NCI-H1092 (cell line): Measurements from ENCODE around the gene CCDC157.
A peak's percentile ranks its signal among the peaks of the same experiment; 100 is the strongest.
"Not testable (repeated sequence)": the region's sequence is repeated elsewhere in the genome, so short reads cannot be mapped to it uniquely, and the experiment has no call there.

Source experiments
- DNase-seq: peaks from one replicate; lab custom pipeline; 2025; lab: John Stamatoyannopoulos, UW

The CCDC157 gene

DNA sequence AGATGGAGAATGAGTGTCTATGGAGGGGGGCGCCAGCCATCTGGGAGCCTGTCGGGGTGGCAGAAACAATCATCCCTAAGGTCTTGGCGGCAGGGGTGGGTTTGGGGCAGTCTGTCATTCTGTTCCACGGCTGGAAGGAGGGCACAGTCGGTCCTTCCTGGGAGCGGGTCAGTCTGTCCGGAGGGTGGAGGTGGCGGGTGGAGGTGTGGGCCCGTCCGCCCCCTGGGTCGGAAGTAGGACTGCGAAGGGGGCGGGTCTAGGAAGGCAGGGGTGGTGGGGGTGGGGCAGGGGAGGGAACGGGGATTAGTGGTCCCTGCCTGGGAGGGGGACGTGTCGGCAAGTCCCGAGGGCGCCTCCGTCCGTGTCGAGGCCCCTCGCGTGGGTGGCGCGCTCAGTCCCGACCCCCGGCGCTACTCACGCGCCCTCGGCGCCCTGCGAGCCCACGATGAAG, 30.5 kb upstream of the CCDC157 start:
- DNase-seq, result no peak

DNA sequence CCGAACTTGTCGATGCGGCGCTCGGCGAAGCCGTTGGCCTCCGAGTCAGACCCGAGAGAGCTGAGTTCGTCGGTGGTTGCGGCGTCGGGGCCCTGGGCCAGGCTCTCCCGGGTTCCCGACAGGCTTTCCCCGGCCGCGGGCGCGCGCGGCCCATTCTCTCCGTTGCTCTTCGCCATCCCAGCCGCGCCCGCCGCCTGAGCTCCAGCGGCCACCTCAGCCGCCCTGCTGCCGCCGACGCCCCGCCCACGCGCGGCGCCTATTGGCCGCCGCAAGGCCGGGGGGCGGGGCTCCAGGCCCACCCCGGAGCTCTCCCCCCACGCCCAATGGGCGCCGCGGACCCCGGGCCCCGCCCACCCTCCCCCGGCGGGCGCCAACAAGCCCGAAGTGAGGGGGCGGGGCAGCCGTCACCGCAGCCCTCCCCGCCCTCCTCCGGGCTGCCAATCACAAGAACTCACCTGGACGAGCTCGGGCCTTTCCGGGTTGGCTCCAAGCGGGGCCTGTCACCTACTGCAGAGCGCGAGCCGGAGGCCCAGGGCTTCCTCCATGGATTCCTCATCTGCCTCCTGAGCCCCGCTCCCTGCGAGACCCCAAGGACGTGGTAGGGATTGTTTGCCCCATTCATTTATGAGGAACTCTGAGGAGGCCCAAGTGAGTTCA, 30.0 kb upstream of the CCDC157 start, which contains the start of gene TBC1D10A:
TSS of gene TBC1D10A (minus strand) at position 236 of the 657 bp plus-strand sequence. CDS start at position 176, 60 bp downstream.
- DNase-seq, result peak; percentile 87

DNA sequence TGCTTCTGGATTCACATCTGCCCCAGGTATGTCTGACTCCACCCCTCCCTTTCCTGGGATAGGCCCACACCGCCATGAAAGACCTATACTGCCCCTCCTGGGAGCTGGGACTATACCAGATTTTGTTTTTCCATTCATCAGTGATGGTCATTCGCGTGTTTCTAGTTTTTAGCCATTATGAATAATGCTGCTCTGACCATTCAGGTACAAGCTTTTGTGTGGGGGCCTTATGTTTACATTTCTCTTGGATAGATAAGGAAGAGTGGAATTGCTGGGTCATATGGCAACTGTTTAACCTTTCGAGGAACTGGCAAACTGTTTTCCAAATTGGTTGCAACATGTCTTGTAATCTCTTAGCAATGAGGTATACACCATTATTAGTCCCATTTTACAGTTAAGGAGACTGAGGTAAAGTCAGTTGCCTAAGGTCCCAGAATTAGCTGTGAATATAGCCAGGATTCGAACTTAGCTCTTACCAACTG, 28.9 kb upstream of the CCDC157 start:
- DNase-seq, result no peak

DNA sequence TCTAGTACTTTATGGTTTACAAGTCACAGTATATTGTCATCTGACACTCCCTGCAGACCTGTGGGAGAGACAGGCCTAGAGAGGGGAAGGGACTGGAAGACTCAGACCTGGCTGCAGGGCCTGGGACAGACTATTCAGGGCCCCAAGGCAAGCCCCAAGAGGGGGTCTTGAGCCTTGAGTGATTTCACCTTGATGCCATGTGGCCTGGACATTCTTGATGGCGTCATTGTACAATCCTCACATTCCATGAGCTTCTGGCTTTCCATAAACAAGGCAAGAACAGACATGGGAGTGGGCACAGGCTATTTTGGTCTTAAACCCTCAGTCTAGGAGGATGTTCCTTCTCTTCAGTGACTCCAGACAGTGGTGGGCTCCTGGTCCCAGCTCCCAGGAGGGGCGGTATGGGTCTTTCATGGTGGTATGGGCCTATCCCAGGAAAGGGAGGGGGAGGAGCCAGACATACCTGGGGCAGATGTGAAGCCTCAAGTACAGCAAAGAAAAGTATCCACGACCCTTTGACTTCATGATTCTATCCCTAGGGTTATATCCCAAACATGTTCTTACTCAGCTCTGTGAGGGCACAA, 28.2 kb upstream of the CCDC157 start:
- no peak for DNase-seq

DNA sequence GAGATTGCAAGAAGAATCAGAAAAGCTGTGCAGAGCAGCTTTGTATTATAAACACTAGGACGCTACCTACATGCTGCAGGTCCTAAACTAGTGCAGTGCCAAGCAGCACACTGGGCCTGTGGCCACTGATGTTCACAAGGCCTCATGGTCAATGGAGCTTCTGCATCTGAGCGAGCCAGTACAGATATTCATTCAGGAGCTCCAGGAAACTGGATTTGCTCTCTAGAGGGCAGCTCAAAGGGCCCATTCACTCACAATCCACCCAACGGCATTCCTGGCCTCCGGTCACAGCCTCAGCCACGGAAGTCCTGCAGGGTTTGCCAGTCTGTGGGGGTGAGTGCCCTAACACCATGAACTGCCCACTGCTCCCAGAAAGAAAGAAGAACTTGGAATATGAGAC, 24.3 kb upstream of the CCDC157 start:
- no peak for DNase-seq

DNA sequence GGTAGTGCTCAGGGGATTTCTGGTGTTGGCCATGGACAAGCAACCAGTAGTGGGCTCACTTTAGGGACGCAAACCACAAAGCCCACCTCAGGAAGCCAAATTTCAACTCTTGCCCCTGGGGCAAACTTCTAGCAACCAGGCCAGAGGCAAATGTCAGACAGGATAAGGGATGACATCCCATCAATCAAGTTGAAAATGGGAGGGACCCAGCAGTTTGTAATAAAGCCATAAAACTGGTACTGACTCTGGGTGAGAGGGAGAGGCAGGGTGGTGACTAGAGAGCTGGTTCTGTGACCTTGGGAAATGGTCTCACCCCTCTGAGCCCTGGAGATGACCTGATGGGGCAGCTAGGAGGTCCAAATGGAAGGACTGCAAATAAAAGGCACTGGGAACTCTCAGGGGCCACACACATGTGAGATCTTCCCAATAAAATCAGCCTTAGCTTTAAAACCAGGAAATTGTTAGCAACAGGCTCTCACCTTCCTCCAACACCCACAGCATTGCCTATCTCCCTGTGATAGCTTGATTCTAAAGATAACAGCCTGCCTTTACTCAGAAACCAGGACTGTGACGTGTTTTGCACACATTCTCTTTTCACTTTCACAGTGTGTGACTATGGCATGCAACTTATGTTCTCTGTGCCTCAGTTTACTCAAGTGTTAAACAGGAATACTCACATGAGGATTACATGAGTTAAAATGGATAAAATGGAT, 23.7 kb upstream of the CCDC157 start:
- no peak for DNase-seq

DNA sequence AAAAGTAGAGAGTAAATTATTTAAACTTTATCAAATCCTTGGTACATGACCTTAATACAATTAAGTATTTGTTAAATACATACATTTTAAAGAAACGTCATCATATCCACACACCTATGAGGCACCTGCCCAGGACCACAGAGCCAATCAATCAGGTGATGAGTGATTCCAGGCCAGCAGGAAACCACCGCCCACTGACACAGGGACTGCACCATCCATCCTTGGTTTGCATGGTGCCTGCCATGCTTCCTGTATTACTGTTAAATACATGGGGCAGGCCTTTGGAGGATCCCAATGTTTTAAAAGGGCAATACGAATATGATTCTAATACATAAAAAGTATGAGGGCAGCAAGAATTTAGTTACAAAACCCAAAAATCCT, 23.1 kb upstream of the CCDC157 start:
- DNase-seq, result no peak

DNA sequence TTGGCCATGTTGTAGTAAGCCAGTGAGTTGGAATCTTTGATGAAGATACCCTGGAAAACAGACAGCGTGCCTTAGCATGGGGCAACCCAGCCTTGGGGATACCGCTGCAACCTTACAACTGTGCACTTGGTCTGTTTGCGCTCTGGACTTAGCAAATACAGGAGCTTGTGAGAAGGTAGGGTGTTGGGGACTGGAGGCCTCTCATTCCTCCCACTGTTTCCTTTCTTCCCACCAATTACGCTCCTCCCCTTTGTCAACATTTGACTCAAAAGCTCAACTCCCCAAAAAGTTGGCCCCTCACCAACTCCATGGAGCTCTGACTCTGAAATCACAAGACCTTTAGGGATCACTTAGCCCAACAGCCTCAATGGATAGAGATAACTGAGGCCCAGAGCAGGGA, 22.2 kb upstream of the CCDC157 start:
- DNase-seq, result no peak

DNA sequence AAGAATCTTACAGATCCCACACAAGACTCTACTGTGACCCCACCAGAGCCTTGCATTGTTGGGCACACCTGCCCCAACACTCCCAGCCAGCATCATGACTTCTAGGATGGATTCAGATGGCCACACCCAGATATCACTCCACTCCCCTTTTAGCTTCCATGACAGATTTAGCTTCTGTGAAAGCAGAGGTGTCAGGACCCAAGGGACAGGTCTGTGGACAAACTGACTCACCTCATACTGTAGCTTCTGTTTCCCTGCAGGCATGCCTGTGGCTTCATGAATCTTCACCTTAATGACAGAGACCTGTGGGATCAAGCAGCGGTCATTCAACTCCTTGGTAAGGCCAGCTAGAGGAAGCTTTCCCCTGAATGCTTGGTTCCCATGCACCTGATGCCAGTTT, 21.6 kb upstream of the CCDC157 start:
- no peak for DNase-seq

DNA sequence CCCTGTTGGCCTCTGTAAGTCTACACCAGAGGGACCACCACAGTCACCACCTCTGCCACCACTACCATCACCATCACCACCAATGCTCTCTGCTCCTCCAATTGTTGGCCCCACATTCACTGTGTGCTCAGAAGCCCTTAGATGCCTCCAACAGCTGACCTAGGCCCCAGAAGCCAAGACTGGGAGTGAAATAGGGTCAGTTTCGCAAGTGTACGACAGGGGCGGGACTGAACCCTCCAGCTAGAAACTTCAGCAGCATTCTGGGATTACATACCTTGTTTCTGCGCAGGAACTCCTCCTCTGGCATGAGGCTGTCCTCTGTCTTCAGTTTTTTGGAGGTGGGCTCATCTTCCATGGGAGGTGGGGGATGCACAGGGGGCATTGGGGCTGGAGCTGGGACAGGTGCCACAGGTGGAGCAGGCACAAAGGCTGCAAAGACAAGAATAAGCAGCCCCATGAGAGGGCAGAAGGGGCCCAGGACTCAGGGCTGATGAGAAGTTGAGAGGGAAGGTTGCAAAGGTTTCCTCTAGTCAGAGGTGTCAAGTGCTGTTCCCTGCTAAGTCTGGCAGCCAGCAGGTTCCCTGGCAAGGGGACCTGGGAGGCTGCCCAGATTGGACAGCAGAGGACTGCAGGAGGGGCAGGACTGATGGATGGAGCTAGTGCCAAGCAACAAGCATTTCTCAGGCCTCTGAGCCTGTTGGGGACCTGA, 19.9 kb upstream of the CCDC157 start:
- no peak for DNase-seq

DNA sequence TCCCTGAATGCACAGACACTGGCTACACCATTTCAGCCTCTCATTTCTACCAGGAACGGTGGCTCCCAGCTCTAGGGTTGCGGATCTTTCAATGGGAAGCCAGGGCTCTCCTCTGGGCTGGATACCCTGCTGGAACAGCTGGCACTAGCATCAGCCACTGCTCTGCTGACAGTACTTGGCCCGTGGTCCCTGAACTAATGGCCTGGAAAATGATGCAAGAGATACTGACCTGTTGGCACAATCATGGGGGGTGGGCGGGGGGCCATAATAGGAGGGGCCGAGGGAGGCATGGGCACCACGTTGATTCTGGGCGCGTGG, 19.4 kb upstream of the CCDC157 start:
- no peak for DNase-seq

DNA sequence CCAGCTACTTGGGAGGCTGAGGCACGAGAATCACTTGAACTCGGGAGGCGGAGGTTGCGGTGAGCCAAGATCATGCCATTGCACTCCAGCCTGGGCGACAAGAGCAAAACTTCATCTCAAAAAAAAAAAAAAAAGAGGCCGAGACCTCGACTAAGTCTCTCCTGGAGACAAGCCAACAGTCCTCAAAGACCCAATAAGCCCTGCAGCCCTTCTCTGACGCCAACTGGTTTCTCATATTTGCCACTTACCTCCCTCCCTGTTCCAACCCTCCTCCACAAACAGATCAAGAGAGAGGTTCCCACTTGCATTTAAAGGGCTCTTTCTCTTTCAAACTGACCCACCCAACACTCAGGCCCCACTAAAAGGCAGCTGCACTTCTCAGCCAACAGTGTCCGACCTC, 18.5 kb upstream of the CCDC157 start:
- not testable (repeated sequence) for DNase-seq

DNA sequence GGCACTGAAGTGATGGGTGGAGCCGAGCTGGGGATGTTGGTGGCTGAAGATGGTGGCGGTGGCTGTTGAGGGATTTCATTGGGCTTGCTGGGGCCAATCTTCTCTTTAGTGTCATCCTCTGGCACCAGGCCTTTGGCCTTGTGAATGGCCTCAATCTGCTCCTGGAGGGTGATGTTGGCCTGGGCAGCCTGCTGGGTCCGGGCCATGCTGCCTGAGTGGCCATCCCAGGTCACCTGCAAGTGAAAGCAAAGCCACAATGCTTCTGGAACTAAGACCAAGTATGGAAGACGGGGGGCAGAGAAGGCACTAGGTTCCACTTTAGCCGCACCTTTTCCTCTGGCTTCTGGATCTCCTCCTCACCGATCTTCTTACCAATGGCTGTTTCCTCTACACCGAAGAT, 18.0 kb upstream of the CCDC157 start:
- no peak for DNase-seq

DNA sequence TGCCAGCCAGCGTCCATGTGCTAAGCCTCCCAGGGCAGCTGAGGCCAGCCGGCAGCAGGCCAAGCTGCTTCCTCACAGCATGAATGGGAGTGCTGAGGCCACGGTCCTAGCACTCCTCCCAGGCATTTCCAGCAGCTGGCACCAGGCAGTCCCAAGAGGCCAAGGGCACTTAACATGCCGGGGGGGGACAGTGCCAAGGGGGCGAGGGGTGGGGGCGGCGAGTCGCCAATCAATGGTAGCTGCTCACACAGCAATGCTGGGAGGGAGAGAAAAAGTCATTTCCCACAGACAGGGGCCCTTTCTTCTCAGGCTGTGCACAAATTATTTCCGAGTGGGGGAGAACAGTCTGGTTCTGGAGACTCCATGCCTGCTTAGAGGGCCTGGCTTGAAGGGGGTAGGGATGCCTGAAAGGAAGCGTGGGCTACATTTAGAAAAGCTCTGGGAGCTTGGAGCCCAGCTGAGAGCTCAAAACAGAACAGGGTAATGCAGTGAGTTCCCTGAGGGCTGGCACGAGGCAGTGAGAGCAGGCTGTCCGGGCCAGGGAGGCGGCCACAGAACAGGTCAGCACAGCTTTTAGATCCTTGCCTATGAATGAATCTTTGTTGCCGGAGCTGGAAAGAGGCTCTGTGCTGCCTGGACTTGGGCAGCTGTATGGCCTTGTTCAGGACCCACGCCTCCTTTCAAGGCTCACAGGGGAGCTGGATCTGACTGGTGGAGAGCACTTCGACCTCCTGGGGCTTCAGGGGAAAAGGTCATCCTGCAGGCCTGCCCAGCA, 15.7 kb upstream of the CCDC157 start:
- no peak for DNase-seq

DNA sequence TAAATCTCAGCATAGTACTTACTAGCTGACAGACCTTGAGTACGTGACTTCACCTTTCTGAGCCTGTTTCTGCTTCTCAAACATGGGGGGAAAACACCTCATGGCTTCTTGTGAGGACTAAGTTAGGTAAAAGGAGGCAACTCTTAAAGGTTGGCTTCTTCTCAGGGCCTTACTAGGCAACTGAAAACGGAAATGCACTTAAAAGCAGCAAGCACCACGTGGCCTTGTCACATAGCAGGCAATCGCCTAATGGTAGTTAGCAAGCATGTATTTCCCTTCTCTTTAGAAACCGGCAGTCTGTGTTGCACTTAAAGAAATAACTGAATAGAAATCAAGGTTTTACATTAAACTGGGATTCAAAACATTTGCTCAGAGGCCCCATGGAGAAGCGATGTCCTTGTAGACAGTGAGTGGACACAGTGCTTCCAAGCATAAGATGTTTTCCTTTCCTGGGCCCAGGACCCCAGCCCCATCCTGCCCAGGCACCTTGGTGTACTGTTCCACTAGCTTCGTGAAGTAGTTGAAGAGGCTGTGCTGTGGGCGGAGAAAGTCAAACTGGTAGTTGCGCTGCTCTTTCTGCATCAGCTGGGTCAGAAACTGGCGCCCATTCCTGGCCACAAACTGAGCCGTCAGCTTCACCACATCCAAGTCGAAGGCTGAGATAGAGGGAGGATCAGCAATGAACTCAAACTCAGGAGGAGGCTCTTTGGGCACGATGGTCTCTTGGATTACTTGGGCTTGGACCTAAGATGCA, 12.2 kb upstream of the CCDC157 start:
- no peak for DNase-seq

DNA sequence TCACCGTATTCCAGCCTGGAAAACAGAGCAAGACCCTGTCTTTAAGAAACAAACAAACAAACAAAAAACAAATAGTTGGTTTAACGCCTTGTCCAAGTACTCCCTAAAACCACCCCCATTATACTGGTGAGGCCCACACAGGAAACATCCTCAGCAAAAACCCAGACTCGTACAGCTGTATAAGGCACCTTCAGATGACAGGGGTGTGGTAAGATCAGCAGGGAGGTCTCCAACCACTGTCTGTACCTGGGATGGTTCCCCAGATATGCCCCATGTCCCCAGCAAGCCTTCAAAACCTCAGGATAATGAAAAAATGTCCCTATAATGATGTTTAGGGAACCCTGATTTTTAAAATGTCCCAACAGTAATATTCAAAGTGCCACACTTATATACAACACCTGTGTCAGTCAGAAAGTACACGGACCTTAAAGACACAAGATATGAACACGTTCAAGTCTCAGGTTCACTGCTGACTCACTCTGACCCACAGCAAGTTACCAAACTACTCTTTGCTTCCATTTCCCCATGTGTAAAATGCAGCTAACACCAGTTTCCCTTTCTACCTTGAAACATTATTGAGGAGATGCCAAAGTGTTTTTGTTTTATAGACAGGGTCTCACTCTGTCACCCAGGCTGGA, 9.4 kb upstream of the CCDC157 start:
- no peak for DNase-seq

DNA sequence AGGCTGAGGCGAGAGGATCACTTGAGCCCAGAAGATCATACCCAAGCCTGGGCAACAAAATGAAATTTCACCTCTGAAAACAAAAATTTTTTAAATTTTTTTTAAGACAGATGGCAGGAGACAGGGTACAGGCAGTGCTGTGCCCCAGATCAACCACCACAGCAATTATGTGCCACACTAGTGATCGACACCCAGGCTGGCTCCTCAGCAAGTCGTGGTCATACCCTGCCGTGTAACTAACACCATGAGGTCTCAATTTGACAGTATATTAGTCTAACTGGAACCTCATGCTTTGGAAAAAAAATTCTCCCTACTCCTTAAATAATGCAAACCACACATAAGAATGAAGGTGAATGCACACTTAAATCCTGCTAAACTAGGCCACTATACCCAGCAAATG, 8.4 kb upstream of the CCDC157 start:
- DNase-seq, result no peak

DNA sequence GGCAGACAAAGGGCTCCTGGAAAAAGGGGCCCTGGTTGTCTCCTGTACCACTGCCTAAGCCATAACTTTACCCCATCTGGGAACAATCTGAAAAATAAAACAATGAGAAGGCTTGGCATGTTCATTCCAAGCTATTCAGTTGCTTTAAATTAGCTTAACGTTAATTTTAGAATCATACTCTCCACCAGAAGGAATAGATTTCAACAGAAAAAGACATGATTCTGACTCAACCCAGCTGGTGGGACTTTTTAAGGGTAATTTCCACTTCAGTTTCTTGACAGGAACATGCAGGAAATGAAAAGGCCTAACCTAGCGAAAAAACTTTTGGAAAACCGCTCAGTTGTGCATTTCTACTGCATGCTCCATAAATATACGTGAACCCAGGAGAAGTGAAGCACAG, 8.0 kb upstream of the CCDC157 start:
- no peak for DNase-seq

DNA sequence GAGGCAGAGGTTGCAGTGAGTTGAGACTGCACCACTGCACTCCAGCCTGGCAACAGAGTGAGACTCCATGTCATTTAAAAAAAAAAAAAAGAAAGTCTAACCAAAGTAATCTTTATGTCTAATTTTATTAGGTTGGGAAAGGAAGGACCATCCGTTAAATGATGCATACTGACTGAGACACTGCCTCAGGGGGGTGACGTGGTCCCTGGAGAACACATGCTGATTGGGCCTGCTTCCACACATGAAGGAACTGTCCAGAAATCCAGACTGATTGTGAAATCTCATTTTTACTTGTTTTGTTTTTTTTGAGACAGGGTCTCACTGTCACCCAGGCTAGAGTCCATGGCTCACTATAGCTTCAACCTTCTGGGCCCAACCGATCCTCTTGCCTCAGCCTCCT, 5.6 kb upstream of the CCDC157 start:
- no peak for DNase-seq

DNA sequence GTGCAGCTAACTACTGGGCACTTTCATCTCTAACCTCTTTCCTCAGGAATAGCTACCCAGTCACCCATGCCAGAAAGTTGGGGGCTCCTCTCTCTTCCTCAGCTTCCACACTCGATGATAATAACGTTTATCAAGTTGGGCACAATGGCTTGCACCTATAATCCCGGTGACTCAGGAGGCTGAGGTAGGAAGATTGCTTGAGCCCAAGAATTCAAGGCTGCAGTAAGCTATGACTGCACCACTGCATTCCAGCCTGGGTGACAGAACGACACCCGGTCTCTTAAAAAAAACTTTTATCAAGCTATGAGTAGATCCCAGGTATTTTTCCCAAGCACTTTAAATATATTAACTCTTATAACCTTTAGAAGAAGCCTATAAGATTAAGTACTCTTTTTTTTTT, 2.2 kb upstream of the CCDC157 start:
- no peak for DNase-seq

DNA sequence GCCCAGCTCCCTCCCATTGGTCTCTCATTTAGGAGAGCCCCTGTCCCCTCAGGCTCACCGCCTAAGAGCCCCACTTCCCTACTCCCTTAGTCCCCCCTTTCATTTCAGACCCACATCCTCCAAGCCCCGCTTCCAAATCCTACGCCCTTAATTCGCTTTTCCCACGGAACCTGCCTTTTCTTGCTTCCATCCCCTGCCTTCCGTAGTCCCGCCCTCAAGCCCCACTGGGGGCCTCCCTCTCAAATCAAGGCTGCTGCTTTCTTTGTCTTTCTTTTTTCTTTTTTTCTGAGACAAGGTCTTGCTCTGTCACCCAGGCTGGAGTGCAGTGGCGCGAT, 396 bp downstream of the CCDC157 start:
- no peak for DNase-seq
